ENCODE data around the gene ACAD8.

- TF ChIP-seq CTCF (IDR thresholded peaks at IDR 0.05; ENCODE audit: low read length): no peak
- no peak for TF ChIP-seq EZH2 (optimal IDR thresholded peaks at IDR 0.05; ENCODE audit: low read depth, low read length)
Measured at GRCh38 chr11:134252346-134253187, 801 bp upstream of the ACAD8 start.

All from MM.1S (cell line).